Smooth muscle cell (in vitro differentiated cells): ENCODE data around the gene LRP8. TPM values are rescaled to one million over a fixed set of nuclear protein-coding genes. Genes with fewer than 3 reads are reported as not detected.

Experiments used
- DNase-seq: peaks from one replicate; lab custom pipeline; 2025; ENCODE audit not compliant: unreplicated experiment; lab: John Stamatoyannopoulos, UW
- H2AFZ ChIP-seq: fragments of 200-600 bp; sonication (generic); 2 replicates; pipeline ENCODE4 v1.6.0; 2016; ENCODE audit warnings: antibody characterized with exemption, low read depth, mild to moderate bottlenecking
- H3F3A ChIP-seq: fragments of 200-600 bp; sonication (generic); 2 replicates; pipeline ENCODE4 v1.6.0; 2017; ENCODE audit warnings: antibody characterized with exemption, low read depth
- H3K27ac ChIP-seq: fragments of 200-600 bp; sonication (generic); 2 replicates; pipeline ENCODE4 v1.5.1; 2016; ENCODE audit warnings: low read depth, mild to moderate bottlenecking
- H3K27me3 ChIP-seq: fragments of 200-600 bp; sonication (generic); 2 replicates; pipeline ENCODE4 v1.6.1; 2016; ENCODE audit warnings: low read depth, mild to moderate bottlenecking
- H3K36me3 ChIP-seq: fragments of 200-600 bp; sonication (generic); 2 replicates; pipeline ENCODE4 v1.5.1; 2016; ENCODE audit warnings: low read depth
- H3K4me1 ChIP-seq: fragments of 200-600 bp; sonication (generic); 2 replicates; pipeline ENCODE4 v1.5.1; 2016; ENCODE audit warnings: low read depth
- H3K4me2 ChIP-seq: fragments of 200-600 bp; sonication (generic); 2 replicates; pipeline ENCODE4 v1.6.0; 2016; ENCODE audit warnings: mild to moderate bottlenecking
- H3K4me3 ChIP-seq: fragments of 200-600 bp; sonication (generic); 2 replicates; pipeline ENCODE4 v1.5.1; 2016; ENCODE audit warnings: mild to moderate bottlenecking
- H3K79me2 ChIP-seq: fragments of 200-600 bp; sonication (generic); 2 replicates; pipeline ENCODE4 v1.6.0; 2016; ENCODE audit warnings: low read depth, mild to moderate bottlenecking
- H3K9ac ChIP-seq: fragments of 200-600 bp; sonication (generic); 2 replicates; pipeline ENCODE4 v1.6.0; 2016; ENCODE audit warnings: low read depth
- H3K9me3 ChIP-seq: fragments of 200-600 bp; sonication (generic); replicated peaks from 2 replicates; pipeline ENCODE4 v1.5.1; 2016; ENCODE audit warnings: low read depth
- H4K20me1 ChIP-seq: fragments of 200-600 bp; sonication (generic); 2 replicates; pipeline ENCODE4 v1.6.0; 2016; ENCODE audit warnings: low read depth
- WGBS: methylation state at CpG from one replicate; pipeline ENCODE4 v1.1.7; 2016; ENCODE audit warnings: low lambda C conversion rate; 5-methylcytosine and 5-hydroxymethylcytosine counted together
- polyA plus RNA-seq: library from polyadenylated mRNA; unstranded; fragments of >200 nt; fragmentation: Nextera tagmentation; extraction: Ambion mirVana; gene quantifications from 2 replicates; pipeline ENCODE4 v1.2.1, GENCODE V29; 2016
- total RNA-seq: library from RNA; depleted of rRNA; stranded (reverse); fragments of >200 nt; gene quantifications from 2 replicates; pipeline ENCODE4 v1.2.3, GENCODE V29; 2014
- TF ChIP-seq, protein P1 (sequence below): fragments of 200-600 bp; sonication (generic); IDR thresholded peaks from 2 replicates; pipeline ENCODE4 v1.5.1; 2017; ENCODE audit warnings: borderline replicate concordance, mild to moderate bottlenecking, antibody characterized with exemption; ENCODE audit not compliant: insufficient read depth, poor library complexity, severe bottlenecking

Gene LRP8
- total and polyA plus RNA-seq, 2 experiments from 2014 or later, result 5.6 to 8.1 TPM

DNA sequence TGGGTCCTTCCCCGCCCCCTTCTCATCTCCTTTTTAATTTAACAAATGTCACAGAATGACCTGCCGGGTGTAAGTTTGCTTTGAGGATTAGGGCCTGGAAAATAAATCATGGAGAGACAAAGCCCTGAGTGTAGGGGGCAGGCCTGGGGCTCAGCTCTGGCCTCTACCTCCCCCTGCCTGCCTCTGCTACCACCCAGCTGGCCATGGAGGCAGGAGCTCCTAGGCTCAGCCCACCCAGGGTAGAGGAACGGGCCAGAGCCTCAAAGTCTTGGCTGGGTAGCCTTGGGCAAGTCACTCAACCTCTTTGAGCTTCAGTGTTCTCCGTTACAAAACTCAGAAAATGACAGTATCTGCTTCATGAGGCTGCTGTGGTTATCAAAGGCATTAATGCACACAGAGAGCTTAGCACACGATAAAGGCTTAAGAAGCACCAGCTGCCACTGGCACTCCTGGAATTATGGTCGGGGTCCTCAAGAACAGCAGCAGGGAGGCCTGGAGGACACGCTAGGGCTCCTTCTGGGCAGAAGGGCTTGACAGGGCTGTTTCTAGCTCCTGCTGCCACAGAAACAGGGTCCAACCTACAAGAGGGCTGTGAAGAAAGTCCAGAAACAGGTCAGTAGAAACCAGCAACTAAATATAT is 39.0 kb downstream of the LRP8 start:
- H3K4me1 ChIP-seq, result peaks cover 19% of the 10 kb centered on the region
- no peak overlapping the region for H3K9ac ChIP-seq
- WGBS, result 82% methylated on average over 7 of the region's 7 CpGs
- H3K9me3 ChIP-seq, result no peaks in the 10 kb centered on the region
- no peak overlapping the region for H3K27ac ChIP-seq
- H3K4me3 ChIP-seq, result no peak overlapping the region
- H3F3A ChIP-seq, result no peaks in the 10 kb centered on the region
- no peak for DNase-seq
- H3K4me2 ChIP-seq, result no peak overlapping the region
- H3K27me3 ChIP-seq, result no peaks in the 10 kb centered on the region
- H2AFZ ChIP-seq, result no peak overlapping the region
- H3K79me2 ChIP-seq, result no peaks in the 10 kb centered on the region
- no peaks in the 10 kb centered on the region for H4K20me1 ChIP-seq
- TF ChIP-seq, protein P1, sequence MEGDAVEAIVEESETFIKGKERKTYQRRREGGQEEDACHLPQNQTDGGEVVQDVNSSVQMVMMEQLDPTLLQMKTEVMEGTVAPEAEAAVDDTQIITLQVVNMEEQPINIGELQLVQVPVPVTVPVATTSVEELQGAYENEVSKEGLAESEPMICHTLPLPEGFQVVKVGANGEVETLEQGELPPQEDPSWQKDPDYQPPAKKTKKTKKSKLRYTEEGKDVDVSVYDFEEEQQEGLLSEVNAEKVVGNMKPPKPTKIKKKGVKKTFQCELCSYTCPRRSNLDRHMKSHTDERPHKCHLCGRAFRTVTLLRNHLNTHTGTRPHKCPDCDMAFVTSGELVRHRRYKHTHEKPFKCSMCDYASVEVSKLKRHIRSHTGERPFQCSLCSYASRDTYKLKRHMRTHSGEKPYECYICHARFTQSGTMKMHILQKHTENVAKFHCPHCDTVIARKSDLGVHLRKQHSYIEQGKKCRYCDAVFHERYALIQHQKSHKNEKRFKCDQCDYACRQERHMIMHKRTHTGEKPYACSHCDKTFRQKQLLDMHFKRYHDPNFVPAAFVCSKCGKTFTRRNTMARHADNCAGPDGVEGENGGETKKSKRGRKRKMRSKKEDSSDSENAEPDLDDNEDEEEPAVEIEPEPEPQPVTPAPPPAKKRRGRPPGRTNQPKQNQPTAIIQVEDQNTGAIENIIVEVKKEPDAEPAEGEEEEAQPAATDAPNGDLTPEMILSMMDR, result no peak
- no peaks in the 10 kb centered on the region for H3K36me3 ChIP-seq

DNA sequence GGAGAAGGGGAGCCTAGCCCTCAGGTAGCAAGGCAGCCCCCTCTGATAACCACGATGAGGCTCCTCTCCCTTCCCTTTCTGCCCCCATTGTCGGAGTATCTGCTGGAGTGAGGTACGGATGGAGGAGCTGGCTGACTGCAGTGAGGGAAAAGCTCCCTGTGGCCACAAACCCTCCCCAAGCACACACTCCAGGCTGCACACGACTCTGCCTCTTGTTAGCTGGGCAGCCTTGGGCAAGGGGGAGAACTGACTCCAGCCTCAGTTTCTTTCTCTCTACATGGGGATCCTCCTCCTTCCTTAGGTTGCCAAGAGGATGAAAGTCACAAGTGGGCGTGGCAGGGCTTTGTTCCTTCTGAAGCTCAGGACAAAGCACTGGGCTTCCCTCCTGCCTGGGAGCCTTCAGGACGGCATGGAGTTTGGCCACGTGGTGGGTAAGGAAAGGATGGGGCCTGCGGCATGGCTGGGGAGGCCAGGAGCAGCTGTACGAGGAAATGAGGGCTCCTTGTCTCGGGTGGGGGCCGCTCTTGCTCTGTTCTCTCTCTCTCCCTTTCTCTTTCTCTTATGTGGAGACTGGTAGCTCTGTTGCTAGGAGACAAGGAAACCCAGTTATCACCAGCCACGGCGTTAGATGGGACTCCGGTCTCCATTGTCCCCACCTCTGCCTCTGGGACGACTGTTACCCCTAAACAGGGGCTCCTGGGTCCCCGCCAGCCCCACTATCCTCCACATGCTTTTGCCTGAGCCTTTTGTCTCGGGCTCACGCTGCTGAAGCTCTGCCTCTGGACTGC is 39.7 kb downstream of the LRP8 start:
- Histone ChIP-seq H3K4me2 (no peak overlapping the region), H2AFZ (no peak overlapping the region), H3K4me3 (no peak overlapping the region), H3K9me3 (no peaks in the 10 kb centered on the region), H3F3A (no peaks in the 10 kb centered on the region), H3K9ac (no peak overlapping the region), H4K20me1 (no peaks in the 10 kb centered on the region), H3K4me1 (peaks cover 18% of the 10 kb centered on the region), H3K36me3 (no peaks in the 10 kb centered on the region), H3K27me3 (no peaks in the 10 kb centered on the region), H3K79me2 (no peaks in the 10 kb centered on the region), H3K27ac (no peak overlapping the region)
- TF ChIP-seq, protein P1, result no peak
- no peak for DNase-seq
- 91% methylated on average over 18 of the region's 18 CpGs for WGBS

- Histone ChIP-seq H3K9ac (no peak overlapping the region), H3K36me3 (no peaks in the 10 kb centered on the region), H3F3A (no peaks in the 10 kb centered on the region), H3K79me2 (no peaks in the 10 kb centered on the region), H3K27ac (no peak overlapping the region), H3K4me1 (peaks cover 18% of the 10 kb centered on the region), H3K9me3 (no peaks in the 10 kb centered on the region), H3K27me3 (no peaks in the 10 kb centered on the region), H4K20me1 (no peaks in the 10 kb centered on the region), H3K4me2 (no peak overlapping the region), H3K4me3 (no peak overlapping the region), H2AFZ (no peak overlapping the region)
- DNase-seq, result no peak
- TF ChIP-seq, protein P1, result no peak
- 92% methylated on average over 4 of the region's 4 CpGs for WGBS
These were observed 40.9 kb downstream of the LRP8 start for GRCh38 chr1:53286955-53287354.
